ENCODE data around the gene SNRPA1.
"Not testable (repeated sequence)": the region's sequence is repeated elsewhere in the genome, so short reads cannot be mapped to it uniquely, and the experiment has no call there.

Gene SNRPA1

DNA sequence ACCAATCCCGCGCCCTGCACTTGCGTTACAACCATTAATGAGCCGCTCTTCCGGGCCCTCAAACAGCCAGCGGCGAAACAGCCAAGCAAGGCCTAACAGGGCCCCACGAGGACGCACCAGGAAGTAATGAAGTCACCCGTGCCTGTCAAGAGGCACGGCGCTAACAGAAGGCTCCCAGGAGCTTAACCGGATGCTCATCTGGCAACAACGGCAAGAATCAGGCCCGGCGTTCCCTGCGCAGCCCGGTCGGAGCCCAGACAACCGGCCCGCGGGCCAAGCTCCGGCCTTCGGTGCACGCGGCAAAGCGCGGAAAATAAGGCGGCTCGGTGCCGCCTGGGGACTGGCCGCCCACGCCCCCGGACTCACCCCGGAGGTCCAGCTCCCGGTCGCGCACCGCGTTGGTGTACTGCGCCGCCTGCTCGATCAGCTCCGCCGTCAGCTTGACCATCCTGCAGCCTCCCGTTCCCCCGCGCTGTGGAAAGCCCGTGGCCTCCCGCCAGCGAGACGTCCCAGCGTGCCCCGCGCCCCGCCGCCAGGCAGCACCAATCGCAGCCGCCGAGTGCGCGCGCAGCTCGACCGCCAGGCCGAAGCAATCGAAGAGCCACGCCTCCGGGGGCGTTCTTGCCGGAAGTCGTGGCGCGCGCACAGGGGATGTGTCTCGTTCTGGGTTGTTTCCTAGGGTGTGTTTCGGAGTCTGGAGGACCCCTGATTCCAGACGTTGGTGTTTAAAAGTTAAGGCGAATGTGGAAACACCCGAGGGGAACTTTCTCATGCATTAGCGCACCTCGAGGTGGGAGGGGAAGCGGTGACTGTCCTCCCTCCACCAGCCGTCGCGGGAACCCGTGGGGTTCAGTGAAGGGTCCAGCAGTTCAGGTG is at the start of gene SNRPA1:
TSS of gene SNRPA1 (minus strand) at position 518 of the 876 bp plus-strand sequence. CDS start at position 448, 70 bp downstream.
- DNase-seq: peak; percentile 88

DNA sequence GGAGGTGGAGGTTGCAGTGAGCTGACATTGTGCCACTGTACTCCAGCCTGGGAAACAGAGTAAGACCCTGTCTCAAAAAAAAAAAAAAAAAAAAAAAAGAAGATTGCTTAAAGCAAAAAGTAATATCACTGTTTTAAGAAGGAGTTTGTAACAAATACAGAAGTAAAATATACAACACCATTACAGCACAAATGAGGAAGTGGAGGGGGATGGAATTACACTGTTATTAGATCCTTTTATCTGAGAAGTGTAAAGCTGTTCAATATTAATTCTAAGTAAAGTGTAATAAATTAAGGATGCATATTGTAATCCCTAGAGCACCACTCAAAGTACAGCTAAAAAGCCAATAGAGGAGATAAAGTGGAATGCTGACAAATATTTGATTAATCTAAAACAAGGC is 47.0 kb upstream of the SNRPA1 start:
- DNase-seq: no peak

DNA sequence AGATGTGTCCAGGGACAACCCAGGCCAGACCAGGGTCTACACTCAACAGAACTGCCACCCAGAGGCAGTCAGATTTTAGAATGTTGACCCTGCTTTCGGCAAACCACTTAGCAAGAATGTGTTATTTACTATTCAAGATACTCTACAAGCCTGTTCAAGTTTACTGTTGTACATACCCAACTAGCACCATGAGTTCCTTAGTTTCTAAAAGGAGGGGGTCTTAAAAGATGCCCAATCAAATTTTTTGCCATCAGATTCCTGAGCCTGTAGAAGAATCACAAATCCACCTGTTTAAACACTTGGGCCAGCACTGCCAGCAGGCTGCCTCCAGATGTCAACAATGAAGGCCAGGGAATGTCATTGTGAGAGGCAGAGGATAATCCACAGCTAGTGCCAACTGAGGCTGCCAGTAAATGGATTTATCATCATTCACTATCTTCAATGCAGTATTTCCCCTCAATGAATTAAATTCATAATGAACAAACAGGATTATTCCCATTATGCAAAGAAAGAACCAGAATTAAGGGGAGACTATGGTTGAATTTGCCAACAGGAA is 43.5 kb upstream of the SNRPA1 start:
- DNase-seq: peak; percentile 3

DNA sequence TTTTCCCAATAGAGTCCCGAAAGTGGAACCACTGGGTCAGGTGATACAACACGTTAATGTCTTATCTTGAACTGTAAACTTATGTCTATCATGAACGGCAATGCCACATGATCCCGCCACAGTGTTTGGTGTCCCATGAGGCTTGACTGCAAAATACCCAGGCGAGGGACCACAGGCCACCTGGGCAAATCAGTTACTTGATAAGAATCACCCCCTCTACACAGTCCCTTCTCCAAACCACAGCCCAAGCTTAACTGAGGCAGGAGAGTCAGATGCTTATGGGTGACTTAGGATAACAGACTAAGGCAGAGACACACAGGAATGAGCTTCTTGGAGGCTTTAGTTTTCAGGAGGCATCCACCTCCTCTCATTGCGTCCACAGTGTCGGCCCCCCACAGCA is 42.9 kb upstream of the SNRPA1 start:
- no peak for DNase-seq

DNA sequence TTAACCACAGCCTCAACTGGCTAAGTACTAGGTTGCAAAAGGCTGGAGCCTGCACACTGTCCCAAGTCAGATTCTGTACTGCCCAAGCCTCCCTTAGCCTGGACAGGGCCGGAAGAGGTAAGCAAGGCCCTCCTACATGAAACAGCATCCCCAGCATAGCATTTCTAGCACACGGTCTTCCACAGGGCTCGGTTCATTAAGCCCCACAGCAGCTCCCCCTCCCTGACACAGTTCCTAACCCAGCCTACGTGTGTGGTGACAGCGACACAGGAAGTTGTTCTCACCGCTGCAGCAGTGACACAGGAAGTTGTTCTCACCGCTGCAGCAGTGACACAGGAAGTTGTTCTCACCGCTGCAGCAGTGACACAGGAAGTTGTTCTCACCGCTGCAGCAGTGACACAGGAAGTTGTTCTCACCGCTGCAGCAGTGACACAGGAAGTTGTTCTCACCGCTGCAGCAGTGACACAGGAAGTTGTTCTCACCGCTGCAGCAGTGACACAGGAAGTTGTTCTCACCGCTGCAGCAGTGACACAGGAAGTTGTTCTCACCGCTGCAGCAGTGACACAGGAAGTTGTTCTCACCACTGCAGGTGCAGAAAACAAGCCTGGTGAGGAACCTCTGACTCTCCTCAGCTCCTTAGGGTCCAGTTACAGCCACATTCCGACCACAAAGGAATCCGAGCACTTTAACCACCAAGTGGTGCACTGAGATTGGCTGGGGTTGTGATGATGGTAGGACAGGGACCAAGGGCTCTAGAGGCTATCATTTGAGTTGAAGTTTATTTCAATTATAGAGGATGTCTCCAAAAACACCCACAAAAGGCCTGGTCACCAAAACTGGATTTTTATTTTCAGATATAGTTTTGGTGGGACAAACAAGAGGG is 39.1 kb upstream of the SNRPA1 start:
- not testable (repeated sequence) for DNase-seq

DNA sequence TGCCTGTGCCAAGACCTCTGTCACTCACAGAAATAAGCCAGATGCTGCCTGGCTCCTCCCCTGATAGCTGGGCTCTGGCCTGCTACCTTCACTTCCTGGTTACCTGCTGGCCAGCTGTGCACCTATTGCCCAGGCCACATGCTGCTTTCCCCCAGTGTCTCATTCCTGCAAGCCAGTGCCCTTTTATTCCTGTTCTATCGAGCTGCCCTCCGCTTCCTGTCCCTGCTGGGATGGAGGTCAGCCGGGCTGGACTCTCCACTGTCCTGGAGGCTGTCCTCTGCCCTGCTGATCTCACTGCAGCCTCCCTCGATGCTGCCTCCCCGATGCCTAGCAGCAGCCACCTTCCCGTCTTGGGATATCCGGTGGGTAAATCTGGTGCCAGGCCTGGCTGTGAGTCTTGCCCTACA is 37.0 kb upstream of the SNRPA1 start:
- no peak for DNase-seq

DNA sequence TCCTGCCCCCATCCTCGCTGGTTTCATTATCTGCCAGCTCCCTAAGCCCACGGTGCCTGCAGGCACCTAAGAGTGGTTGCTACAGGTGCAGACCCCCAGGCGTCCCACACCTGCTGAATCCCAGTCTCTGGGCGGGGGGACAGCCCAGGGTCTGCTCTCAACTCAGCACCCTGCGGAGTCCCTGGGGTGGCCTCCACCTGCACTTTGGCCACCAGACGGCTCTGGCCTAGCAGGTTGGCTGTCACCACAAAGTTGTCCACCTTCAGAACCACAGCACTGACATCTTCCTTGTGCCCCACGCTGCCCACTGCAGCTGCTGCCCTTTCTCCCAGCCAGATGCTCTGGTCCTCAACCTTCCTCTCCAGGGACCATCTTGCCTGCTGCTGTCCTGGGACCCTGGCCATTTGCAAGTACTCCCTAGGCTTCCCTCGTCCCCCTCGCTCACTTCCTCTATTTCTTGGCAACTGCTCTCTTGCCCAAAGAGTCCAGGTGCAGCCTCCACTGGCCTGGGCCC is 34.9 kb upstream of the SNRPA1 start:
- DNase-seq: no peak

DNA sequence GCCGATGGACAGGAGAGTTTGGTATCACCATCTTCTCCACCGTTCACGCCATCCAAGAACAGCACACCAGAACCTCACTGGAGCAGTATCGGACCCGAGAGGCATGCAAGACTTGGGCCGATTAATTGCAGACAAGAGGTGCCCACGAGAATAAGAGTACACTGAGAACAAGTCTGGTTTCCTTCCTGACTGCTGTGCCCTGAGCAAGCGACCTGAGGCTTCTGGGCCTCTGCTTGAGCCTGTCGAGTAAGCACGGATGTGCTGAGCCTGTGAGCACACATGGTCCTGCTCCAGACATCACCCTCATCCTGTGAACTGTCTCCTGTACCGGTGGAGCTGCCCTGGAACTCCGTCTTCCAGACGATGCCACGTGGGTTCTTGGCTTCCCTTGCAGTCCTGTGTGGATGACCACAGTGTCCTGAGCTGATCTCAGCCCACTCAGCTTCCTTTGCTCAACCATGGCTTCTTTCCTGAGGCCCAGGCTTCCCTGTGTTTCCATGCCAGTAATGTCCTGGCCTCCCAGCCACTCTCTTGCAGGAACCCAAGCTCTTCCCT is 34.3 kb upstream of the SNRPA1 start:
- DNase-seq: no peak

DNA sequence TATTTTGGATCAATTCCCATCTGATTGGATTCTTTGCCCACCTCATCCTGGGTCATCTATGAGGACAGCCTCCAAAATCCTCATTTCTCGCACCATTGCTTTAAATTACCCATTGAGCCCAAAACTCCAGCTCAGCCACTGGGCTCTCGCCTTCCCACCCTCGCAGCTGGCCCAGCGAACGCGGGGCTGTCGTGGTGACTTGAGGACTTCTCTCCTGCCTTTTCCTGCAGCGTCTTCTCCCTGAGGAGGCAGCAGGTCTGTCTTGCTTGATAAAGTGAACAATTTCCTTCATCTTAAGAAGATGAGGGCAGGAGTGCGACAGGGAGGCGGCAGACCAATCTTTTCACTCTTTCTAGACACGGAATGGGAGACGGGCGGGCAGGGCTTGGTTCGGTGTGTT is 33.0 kb upstream of the SNRPA1 start:
- DNase-seq: no peak

DNA sequence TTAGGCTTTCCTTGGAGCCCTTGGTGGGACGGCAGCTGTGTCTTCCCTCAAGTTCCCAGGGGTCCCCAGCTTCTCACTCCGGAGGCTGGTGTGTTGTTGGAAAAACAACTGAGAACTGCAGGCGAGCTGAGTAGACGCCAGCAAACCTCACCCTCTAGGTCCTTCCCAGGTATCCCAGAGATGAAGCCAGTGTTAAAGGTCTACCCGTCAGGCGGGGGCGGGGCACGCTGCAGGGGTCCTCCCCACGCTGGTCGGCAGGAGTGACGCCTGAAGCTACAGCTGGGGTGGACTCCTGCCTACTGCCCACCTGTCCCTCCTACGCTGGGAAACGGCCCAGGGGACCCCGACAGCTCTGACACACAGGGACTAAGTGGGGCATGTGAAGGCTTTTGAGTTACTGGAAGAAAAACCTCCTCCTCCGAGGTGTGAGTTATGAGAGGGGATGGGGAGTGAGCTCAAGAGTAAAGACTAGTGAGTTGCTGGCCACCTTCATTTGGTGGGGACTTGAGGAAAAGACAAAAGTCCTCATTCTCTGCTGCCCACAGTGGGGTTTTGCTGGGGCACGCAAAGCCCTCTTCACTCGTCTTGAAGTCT is 32.2 kb upstream of the SNRPA1 start:
- DNase-seq: no peak

DNA sequence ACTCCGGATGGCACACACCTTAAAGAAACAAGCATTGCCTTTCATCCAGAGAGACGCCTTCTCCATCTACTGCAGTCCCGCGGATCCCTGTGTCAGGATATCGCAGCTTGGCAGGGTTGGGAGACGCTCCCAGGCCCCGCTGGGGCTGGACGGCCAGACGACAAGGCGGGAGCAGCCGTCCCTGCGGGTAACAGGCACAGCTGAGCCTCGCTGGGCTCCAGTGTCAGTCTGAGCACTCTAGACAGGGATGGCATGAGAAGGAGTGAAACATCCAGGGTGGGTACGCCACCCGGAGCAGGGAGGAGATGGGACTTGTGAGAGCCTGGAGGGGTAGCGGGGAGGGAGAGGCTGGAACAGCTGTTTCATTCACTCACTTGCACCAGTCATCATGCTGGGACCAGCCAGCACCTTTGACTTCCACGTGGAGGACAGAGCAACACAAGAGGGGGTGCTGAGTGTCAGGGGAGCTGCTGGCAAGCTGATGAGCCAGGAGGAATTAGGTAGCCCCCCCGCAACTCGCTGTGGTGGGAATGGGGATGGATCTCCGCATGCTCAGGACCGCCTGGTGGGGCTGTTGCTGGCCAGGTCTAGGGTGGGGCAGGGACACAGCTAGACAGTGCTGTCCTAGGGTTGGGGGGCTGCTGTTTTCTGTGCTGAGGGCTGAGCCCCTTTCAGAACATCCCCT is 31.6 kb upstream of the SNRPA1 start:
- no peak for DNase-seq

DNA sequence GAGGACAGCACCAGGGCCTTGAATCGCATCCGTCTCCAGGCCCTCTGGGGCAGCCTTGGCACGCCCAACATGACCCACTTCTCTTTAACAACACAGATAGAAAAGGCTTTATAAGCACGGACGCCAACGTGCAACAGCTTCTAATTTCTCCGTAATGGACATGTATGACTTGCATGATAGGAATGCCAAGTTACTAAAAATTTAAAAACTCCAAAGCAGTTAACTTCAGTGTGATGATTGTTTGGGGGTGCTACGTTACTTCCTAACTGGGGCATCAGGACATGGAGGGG is 30.9 kb upstream of the SNRPA1 start:
- no peak for DNase-seq

DNA sequence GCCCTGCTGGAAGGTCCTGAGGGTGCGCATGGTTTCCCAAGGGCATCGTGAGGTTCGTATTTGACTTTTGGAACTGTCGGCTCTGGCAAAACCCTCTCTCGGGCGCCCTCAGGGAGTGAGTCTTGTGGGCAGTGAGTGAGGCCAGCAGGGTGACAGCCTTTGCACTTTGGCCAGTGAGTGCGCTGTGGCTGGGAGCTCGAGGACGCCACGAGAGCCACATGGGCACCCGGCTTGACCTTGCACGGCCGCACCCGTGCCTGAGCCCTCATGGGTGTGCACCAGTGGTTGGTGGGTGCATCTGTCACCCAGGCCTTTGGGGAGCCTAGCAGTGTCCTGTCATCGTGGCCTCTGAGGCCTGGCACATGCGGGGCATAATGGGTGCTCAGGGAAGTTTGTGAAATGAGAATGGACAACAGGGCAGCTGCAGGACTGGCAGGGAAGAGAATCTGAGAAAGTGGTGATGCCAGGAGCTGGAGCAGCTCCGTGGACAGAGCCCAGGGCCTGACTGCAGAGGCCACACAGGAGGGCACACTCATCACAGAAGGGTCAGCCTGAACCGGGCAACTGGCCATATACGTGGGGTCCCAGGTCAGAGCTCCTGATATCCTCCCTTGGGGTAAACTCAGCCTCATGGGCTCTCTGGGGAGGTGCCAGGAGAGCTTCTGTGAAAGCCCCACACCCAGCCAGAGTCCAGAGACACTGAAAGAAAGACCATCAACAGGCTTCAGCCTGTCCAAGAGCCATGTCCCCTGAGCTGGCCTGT is 30.4 kb upstream of the SNRPA1 start:
- DNase-seq: no peak

DNA sequence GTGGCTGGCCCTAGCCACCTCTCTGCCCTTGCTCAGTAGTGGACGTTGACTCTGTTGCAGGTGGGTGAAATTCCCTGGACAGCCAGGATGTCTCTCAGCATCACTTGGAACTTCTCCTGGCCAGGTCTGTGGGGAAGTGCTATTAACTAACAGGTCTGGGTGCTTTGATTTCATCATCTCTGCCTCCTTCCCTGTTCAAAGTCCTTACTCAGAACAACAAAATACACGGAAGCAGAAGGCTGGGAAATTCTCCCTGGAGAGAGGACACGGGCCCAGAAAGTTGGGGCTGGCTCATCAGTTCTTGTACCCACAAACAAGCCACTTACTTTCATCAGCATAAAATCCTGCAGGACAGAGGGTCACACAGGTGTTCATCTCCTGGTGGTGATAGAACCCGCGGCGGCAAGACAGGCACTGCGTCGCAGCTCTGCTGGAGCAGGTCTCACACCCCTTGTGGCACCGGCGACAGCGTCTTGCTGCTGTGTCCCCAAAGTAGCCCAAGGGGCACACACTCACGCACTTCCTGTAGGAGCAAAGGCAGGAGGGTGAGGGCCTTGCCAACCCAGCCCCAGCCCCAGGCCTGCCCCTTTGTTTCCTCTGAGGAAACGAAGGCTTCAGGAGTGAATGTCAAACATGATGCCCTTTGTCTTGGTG is 29.6 kb upstream of the SNRPA1 start:
- DNase-seq: no peak

DNA sequence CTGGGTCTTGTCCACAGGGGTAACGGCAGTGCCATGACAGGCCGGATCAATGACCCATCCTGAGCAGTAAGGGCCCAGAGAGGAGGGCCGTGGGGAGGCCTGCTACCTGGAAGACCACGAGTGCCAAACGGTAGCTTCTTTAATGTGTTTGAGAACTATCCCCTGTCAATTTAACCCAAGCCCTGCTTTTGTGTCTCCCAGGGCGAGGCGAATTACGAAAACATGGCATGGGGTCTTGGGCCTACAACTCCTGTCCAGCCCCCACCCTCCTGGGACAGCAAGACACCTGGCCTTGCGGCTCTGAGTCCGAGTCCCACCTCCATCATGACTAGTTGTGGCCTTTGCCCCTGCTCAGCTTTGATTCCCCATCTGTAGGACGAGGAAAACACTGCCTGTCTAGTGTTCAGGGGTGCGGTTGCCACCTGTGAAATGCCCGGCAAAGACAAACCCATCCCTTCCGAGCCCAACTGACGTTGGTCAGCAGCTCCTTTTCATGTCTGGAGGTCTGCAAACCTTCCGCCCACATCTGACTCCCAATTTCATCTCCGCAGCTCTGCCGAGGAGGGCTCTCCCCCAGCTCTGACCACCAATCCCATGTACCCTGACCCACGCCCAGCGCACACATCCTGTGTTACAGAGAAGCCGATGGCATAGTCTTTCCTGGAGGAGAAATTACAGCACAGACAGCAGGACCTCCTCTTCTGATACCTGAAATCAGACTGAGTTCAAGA is 28.9 kb upstream of the SNRPA1 start:
- no peak for DNase-seq

DNA sequence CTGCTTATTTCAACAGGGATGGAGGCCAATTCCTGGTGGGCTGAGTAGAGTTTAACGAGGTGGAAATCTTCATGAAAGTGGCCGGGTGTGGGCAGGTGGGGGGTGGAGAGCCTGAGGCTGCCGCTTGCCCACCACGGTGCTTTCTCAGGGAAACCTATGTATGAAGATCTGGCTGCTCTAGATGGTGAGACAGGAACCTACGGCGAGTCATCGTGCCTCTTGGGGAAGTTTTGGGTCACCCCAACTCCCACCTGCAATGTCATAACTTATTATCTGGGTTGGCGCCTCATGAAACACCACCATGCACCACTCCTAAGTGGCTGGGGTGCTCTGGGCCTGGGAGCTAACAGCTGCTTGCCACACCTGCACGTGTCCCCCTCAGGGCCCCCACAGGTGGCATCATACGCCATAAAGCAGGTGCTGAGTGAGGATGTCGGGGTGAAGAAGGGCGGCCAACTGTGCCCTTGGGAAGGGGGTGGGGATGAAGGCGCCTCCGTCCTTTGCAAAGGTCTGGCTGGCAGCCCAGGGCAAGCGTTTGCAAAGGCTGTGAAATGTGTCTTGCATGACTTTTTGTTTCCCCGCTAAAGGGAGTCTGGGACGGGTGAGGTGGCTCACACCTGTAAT is 27.9 kb upstream of the SNRPA1 start:
- no peak for DNase-seq

DNA sequence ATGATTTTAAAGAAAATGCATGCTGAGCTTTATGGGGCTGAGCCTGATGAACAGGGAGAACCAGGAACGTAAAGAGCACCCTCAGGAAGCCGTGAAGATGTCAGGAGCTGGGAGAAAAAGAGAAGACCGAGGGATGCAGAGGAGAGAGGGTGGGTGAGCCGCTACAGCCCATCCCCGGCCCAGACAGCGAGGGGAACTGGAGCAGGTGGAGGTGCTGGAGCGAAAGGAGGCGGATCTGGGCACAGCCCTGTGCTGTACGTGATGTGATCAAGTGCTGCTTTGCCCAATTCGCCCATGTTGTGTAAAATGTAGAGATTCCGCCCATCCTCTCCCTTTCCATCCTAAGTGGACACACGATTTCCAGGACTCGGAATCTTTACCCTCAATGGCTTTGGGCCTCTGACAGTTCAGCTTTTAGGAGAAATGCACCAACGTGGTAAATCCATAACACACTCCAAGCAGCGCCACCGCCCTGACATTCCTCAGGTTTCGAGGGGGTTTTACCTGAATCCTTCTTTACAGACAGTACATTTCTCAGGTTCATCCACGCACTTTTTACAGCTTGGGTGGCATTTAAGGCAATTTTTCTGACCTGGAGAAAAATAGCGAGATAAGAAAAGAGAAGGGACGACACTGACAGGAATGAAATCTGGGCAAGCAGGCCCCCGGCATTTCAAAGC is 27.1 kb upstream of the SNRPA1 start:
- DNase-seq: no peak

DNA sequence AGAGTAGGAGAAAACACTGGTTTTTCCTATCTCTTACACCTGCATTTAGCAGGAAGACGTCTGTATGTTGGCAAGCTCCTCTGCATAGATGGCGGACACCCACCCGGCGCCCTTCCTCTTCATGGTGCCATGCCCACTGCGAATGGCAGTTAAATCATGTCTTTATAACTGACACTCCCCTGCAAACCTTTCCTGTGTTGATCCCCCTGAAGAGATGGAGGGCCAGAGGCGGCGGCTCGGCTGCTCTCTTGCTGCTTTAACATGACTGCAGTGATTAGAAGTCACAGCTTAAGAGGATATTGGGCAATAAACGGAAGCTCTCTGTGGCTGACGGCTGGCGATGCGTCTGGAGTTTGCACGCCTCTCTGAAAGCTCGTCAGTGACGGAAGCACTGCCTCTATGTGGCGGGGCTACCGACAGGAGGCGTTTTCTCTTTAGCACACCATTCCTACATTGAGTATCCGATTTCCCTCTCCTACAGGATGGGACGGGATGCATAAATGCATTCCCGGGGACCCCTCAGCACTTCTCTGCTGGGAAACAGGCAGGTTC is 25.5 kb upstream of the SNRPA1 start:
- DNase-seq: no peak

DNA sequence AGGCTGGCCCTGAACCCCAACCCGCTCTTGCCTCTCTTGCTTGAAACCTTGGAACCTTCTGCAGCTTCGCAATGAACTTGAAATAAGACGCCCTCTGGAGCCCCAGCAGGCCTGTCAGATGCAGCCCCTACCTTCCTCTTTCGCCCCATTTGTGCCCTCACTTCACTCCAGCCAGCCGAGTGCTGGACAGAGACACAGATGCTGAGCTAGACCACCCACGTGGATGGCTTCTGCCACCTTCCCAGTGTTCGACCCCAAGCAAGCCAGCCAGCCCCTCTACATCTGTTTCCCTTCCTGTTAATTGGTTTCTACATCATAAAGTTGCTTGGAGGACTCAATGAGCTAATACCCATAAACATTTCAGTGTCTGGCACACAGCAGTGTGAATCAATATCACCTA is 23.8 kb upstream of the SNRPA1 start:
- no peak for DNase-seq

Measured in NCI-H1092 treated with DMSO at 0.1 percent for 48 hours (cell line).